H9 (cell line): ENCODE measurements around the gene NHS. TPM values are rescaled to one million over a fixed set of nuclear protein-coding genes. Genes with fewer than 3 reads are reported as not detected.

ENCODE experiments used
- DNase-seq: peaks from one replicate; pipeline ENCODE4 v3.0.0-alpha.2; 2017
- H2AFZ ChIP-seq: one replicate; pipeline ENCODE4 v1.6.1; 2013; ENCODE audit warnings: mild to moderate bottlenecking, low read length, control low read depth, moderate library complexity
- H2AK5ac ChIP-seq: 2 replicates; pipeline ENCODE4 v1.6.1; 2013; ENCODE audit warnings: low read length, control low read depth, mixed read lengths; ENCODE audit not compliant: insufficient read length
- H2BK120ac ChIP-seq: one replicate; pipeline ENCODE4 v1.6.1; 2013; ENCODE audit warnings: low read depth, mild to moderate bottlenecking, low read length, control low read depth, inconsistent platforms; ENCODE audit not compliant: poor library complexity, severe bottlenecking
- H2BK12ac ChIP-seq: 2 replicates; pipeline ENCODE4 v1.6.1; 2013; ENCODE audit warnings: low read length, control low read depth, mixed read lengths, low read depth; ENCODE audit not compliant: insufficient read length
- H2BK15ac ChIP-seq: 2 replicates; pipeline ENCODE4 v1.6.1; 2013; ENCODE audit warnings: low read depth, low read length, control low read depth
- H2BK20ac ChIP-seq: one replicate; pipeline ENCODE4 v1.6.1; 2013; ENCODE audit warnings: low read depth, mild to moderate bottlenecking, low read length, control low read depth, inconsistent platforms; ENCODE audit not compliant: poor library complexity, severe bottlenecking
- H2BK5ac ChIP-seq: 2 replicates; pipeline ENCODE4 v1.6.1; 2013; ENCODE audit warnings: low read length, control low read depth, mixed read lengths; ENCODE audit not compliant: insufficient read length
- H3K14ac ChIP-seq: 2 replicates; pipeline ENCODE4 v1.6.1; 2013; ENCODE audit warnings: low read length, control low read depth; ENCODE audit not compliant: insufficient read depth
- H3K18ac ChIP-seq: 2 replicates; pipeline ENCODE4 v1.6.1; 2013; ENCODE audit warnings: low read depth, mild to moderate bottlenecking, mixed read lengths, low read length, control low read depth; ENCODE audit not compliant: insufficient read length
- H3K23ac ChIP-seq: 2 replicates; pipeline ENCODE4 v1.6.1; 2013; ENCODE audit warnings: low read length, control low read depth, mixed read lengths, low read depth; ENCODE audit not compliant: insufficient read length
- H3K23me2 ChIP-seq: 2 replicates; pipeline ENCODE4 v1.6.1; 2013; ENCODE audit warnings: low read depth, mild to moderate bottlenecking, mixed read lengths, low read length, control low read depth; ENCODE audit not compliant: insufficient read length, poor library complexity, severe bottlenecking
- H3K27ac ChIP-seq: 2 replicates; pipeline ENCODE4 v1.5.1; 2013; ENCODE audit warnings: low read length, control low read depth, mixed read lengths, low read depth; ENCODE audit not compliant: insufficient read length
- H3K27me3 ChIP-seq: 2 replicates; pipeline ENCODE4 v1.6.1; 2013; ENCODE audit warnings: low read length, control low read depth, inconsistent platforms; ENCODE audit not compliant: insufficient read depth
- H3K4ac ChIP-seq: 2 replicates; pipeline ENCODE4 v1.6.1; 2013; ENCODE audit warnings: low read depth, mild to moderate bottlenecking, control low read depth, inconsistent platforms, low read length, moderate library complexity
- H3K4me1 ChIP-seq: 2 replicates; pipeline ENCODE4 v1.6.1; 2013; ENCODE audit warnings: low read length, control low read depth, inconsistent platforms; ENCODE audit not compliant: insufficient read depth
- H3K4me2 ChIP-seq: 2 replicates; pipeline ENCODE4 v1.6.1; 2013; ENCODE audit warnings: low read length, control low read depth, mixed read lengths; ENCODE audit not compliant: insufficient read length, insufficient read depth
- H3K56ac ChIP-seq: 2 replicates; pipeline ENCODE4 v1.6.1; 2013; ENCODE audit warnings: low read depth, mild to moderate bottlenecking, mixed read lengths, low read length, control low read depth; ENCODE audit not compliant: insufficient read length
- H3K79me1 ChIP-seq: 2 replicates; pipeline ENCODE4 v1.6.1; 2013; ENCODE audit warnings: low read depth, mild to moderate bottlenecking, moderate library complexity, low read length, control low read depth, inconsistent platforms; ENCODE audit not compliant: insufficient read depth, poor library complexity, severe bottlenecking
- H3K79me2 ChIP-seq: 2 replicates; pipeline ENCODE4 v1.6.1; 2013; ENCODE audit warnings: low read length, control low read depth, inconsistent platforms; ENCODE audit not compliant: insufficient read depth
- H3K9ac ChIP-seq: 2 replicates; pipeline ENCODE4 v1.6.1; 2013; ENCODE audit warnings: low read length, control low read depth, mixed read lengths; ENCODE audit not compliant: insufficient read length; ENCODE audit errors: extremely low read depth
- H3K9me3 ChIP-seq: one replicate; pipeline ENCODE4 v1.6.1; 2013; ENCODE audit warnings: low read depth, low read length, inconsistent platforms; ENCODE audit not compliant: control insufficient read depth
- H3T11ph ChIP-seq: one replicate; pipeline ENCODE4 v1.6.1; 2013; ENCODE audit warnings: mild to moderate bottlenecking, low read length, control low read depth, inconsistent platforms
- H4K20me1 ChIP-seq: one replicate; pipeline ENCODE4 v1.6.1; 2013; ENCODE audit not compliant: control insufficient read depth, insufficient read length, insufficient read depth
- H4K5ac ChIP-seq: 2 replicates; pipeline ENCODE4 v1.6.1; 2013; ENCODE audit warnings: low read depth, mild to moderate bottlenecking, mixed read lengths, low read length, control low read depth; ENCODE audit not compliant: insufficient read length
- H4K8ac ChIP-seq: replicated peaks from 2 replicates; pipeline ENCODE4 v1.6.1; 2013; ENCODE audit warnings: low read length, control low read depth, mixed read lengths, low read depth; ENCODE audit not compliant: insufficient read length
- H4K91ac ChIP-seq: 2 replicates; pipeline ENCODE4 v1.6.1; 2013; ENCODE audit warnings: low read depth, mild to moderate bottlenecking, moderate library complexity, mixed read lengths, low read length, control low read depth; ENCODE audit not compliant: insufficient read length
- H3K27ac Mint-ChIP-seq, 3 experiments: 2 replicates in 2 of 3; 3 replicates in 1 of 3; pipeline ENCODE4 v1.8.0; 2020 to 2021; ENCODE audit warnings: mixed read lengths in 3 of 3, mild to moderate bottlenecking in 1 of 3, moderate library complexity in 1 of 3
- H3K27me3 Mint-ChIP-seq: 2 replicates; pipeline ENCODE4 v1.8.0; 2021; ENCODE audit warnings: low read depth, mild to moderate bottlenecking, moderate library complexity, mixed read lengths
- H3K36me3 Mint-ChIP-seq, 3 experiments: 2 replicates in 2 of 3; 3 replicates in 1 of 3; pipeline ENCODE4 v1.8.0; 2020 to 2021; ENCODE audit warnings: low read depth in 3 of 3, mixed read lengths in 3 of 3; ENCODE audit not compliant: insufficient read depth in 1 of 3
- H3K4me1 Mint-ChIP-seq, 2 experiments: 2 replicates each; pipeline ENCODE4 v1.8.0; 2020; ENCODE audit warnings: mixed read lengths in 2 of 2
- H3K4me3 Mint-ChIP-seq, 2 experiments: 2 replicates in 1 of 2; 3 replicates in 1 of 2; pipeline ENCODE4 v1.8.0; 2020 to 2021; ENCODE audit warnings: mild to moderate bottlenecking in 2 of 2, mixed read lengths in 2 of 2, moderate library complexity in 1 of 2
- H3K9me3 Mint-ChIP-seq, 2 experiments: 2 replicates in 1 of 2; 3 replicates in 1 of 2; pipeline ENCODE4 v1.8.0; 2020; ENCODE audit warnings: mild to moderate bottlenecking in 2 of 2, mixed read lengths in 2 of 2, moderate library complexity in 1 of 2
- WGBS: extraction: QIAGEN DNeasy Blood & Tissue Kit; methylation state at CpG from one replicate; pipeline ENCODE4 v1.1.7; 2013; ENCODE audit warnings: missing lambda C conversion rate, low lambda C conversion rate, mixed read lengths; ENCODE audit not compliant: insufficient read length; ENCODE audit errors: extremely low coverage; 5-methylcytosine and 5-hydroxymethylcytosine counted together
- total RNA-seq: library from RNA; stranded (reverse); gene quantifications from 2 replicates; pipeline ENCODE4 v1.2.1, GENCODE V29; 2021
- TF ChIP-seq, protein P1 (sequence below): fragments of 200-600 bp; sonication (generic); conservative IDR thresholded peaks from 3 replicates; pipeline ENCODE4 v1.8.0; 2021; ENCODE audit warnings: antibody characterized with exemption, mild to moderate bottlenecking

NHS gene
- total RNA-seq, 1 experiment from 2014 or later, result 8.7 TPM

DNA sequence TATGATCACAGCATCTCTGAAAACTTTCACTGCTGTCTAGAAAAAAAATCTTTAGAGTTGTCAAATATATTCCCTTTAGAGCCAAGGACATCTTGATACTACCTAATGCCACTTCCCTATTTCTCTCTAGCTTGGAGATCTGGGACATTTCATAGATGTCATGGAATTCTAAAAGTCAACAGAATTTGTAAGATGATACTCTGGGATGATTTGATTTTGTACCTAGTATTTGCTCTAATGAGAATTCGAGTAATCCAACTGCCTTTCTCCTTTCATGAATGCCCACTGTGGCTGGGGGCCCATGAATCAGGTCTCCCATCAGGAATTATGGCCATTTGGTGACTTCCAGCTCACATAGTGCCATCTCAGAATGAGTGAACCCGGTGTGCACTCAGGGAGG, 73.2 kb downstream of the NHS start:
- Mint-ChIP-seq H3K27ac (no peak overlapping the region), H3K27me3 (no peaks in the 10 kb centered on the region), H3K9me3 (no peaks in the 10 kb centered on the region), H3K4me1 (peaks cover 18 to 28% of the 10 kb centered on the region in 2 experiments), H3K36me3 (no peaks in the 10 kb centered on the region), H3K4me3 (no peak overlapping the region)
- H3T11ph ChIP-seq, result no peak overlapping the region
- H2BK12ac ChIP-seq, result no peak overlapping the region
- peaks cover 4% of the 10 kb centered on the region; the same call in 1 of the 2 replicates for H3K79me2 ChIP-seq
- H4K5ac ChIP-seq, result no peak overlapping the region
- no peak overlapping the region for H2BK120ac ChIP-seq
- no peaks in the 10 kb centered on the region for H3K23me2 ChIP-seq
- no peak overlapping the region for H3K56ac ChIP-seq
- H3K27me3 ChIP-seq, result no peaks in the 10 kb centered on the region
- TF ChIP-seq, protein P1, sequence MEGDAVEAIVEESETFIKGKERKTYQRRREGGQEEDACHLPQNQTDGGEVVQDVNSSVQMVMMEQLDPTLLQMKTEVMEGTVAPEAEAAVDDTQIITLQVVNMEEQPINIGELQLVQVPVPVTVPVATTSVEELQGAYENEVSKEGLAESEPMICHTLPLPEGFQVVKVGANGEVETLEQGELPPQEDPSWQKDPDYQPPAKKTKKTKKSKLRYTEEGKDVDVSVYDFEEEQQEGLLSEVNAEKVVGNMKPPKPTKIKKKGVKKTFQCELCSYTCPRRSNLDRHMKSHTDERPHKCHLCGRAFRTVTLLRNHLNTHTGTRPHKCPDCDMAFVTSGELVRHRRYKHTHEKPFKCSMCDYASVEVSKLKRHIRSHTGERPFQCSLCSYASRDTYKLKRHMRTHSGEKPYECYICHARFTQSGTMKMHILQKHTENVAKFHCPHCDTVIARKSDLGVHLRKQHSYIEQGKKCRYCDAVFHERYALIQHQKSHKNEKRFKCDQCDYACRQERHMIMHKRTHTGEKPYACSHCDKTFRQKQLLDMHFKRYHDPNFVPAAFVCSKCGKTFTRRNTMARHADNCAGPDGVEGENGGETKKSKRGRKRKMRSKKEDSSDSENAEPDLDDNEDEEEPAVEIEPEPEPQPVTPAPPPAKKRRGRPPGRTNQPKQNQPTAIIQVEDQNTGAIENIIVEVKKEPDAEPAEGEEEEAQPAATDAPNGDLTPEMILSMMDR, result no peak
- H3K9me3 ChIP-seq, result no peaks in the 10 kb centered on the region
- H3K4me2 ChIP-seq, result no peak overlapping the region
- H3K9ac ChIP-seq, result no peak overlapping the region
- no peak overlapping the region for H3K14ac ChIP-seq
- H2AFZ ChIP-seq, result no peak overlapping the region
- H2AK5ac ChIP-seq, result no peak overlapping the region
- no peak overlapping the region for H2BK20ac ChIP-seq
- no peaks in the 10 kb centered on the region for H3K79me1 ChIP-seq
- H3K4me1 ChIP-seq, result no peaks in the 10 kb centered on the region; the same call in 1 of the 2 replicates
- H3K4ac ChIP-seq, result no peak overlapping the region
- DNase-seq, result no peak
- WGBS, result no CpG with 5 or more reads among the region's 2 CpGs
- no peak overlapping the region for H2BK15ac ChIP-seq
- no peak overlapping the region for H3K18ac ChIP-seq
- no peaks in the 10 kb centered on the region for H4K20me1 ChIP-seq
- no peak overlapping the region for H3K27ac ChIP-seq
- H2BK5ac ChIP-seq, result no peak overlapping the region
- no peak overlapping the region for H4K8ac ChIP-seq
- H4K91ac ChIP-seq, result no peak overlapping the region
- H3K23ac ChIP-seq, result no peak overlapping the region
